ENCODE data around the gene ZNF888.

Gene ZNF888

GRCh38 chr19:52922841-52923777 lies at the start of gene ZNF888:
Gene ZNF888, minus strand, starts transcription at chr19:52923428. Its CDS starts 5,555 bp downstream, at chr19:52917873.
- H3K9me3 Mint-ChIP-seq: no peaks in the 10 kb centered on the region
- no peaks in the 10 kb centered on the region for H3K27me3 Mint-ChIP-seq (ENCODE audit: low read depth)
- peaks cover 23% of the 10 kb centered on the region for H3K4me1 Mint-ChIP-seq (ENCODE audit: low read depth)
- peaks cover 13% of the 10 kb centered on the region for H3K36me3 Mint-ChIP-seq (ENCODE audit: low read depth)
- H3K27ac Mint-ChIP-seq: peak within 1 kb of the TSS; percentile 84
- H3K4me3 Mint-ChIP-seq: peak within 1 kb of the TSS; percentile 89

DNA sequence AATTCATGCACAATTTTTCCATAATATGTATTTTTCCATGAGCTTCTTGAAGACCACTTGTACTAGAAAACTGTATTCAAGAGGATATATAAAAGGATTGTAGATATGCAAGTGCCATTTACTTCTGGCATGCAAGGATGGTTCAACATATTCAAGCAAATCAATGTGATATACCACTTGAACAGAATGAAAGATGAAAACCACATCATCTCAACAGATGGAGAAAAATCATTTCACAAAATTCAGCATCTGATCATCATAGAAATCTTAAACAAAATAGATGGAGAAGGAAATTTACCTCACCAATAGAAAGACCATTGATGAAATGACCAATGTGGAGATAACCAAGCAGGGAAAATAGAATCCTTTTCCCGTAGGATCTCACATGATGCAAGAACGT lies 44.5 kb upstream of the ZNF888 start:
- Mint-ChIP-seq H3K36me3 (ENCODE audit: low read depth) (peaks cover 13% of the 10 kb centered on the region), H3K27me3 (ENCODE audit: low read depth) (no peaks in the 10 kb centered on the region), H3K27ac (no peak overlapping the region), H3K9me3 (peaks cover 54% of the 10 kb centered on the region), H3K4me3 (no peak overlapping the region), H3K4me1 (ENCODE audit: low read depth) (peaks cover 9% of the 10 kb centered on the region)

- Mint-ChIP-seq H3K4me1 (ENCODE audit: low read depth) (peaks cover 26% of the 10 kb centered on the region), H3K27me3 (ENCODE audit: low read depth) (no peaks in the 10 kb centered on the region), H3K4me3 (peak overlapping the region; percentile 96), H3K9me3 (peaks cover 38% of the 10 kb centered on the region), H3K36me3 (ENCODE audit: low read depth) (peaks cover 31% of the 10 kb centered on the region), H3K27ac (peak overlapping the region; percentile 94)
These were observed 40.0 kb upstream of the ZNF888 start for GRCh38 chr19:52963247-52963618.

DNA sequence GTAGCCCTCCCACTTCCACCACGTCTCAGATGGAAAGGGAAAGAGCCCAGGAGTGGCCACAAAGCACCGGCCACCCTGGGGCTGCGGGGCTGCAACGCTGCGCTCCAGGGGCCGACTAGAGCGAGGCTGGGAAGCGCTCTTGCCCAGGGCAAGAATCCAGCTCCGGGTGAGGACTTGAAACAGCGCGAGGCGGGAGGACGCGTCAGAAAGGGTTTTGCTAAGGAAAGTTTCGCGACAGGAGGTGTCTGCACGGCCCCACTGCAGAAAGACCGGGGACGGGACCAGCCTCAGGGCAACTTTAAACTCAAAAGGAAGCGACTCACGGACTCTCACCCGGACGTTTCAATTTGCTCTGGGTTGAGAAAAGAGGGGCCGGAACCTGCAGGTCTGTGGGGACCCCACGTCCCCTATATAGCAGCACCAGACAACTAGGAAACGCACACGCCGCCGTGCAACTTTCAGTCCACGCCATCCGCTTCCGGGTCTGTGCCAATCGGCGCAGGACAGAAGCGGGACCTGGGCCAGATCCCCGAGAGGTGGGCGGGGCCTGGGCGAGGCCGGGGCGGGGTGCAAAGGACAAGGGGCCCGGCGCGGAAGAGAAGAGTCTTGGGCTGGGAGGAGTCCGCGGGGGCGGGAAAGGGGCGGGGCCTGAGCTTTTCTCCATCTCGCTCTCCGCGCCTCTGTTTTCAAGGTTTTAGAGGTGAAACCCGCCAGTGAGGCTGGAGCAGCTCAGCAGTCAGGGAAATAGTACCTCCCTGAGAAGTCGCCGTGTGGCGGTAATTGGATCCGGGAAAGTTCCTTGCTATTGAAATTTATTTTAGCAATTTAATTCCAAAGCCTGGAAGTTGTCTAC lies 39.4 kb upstream of the ZNF888 start, which contains the start of gene ZNF816:
Gene ZNF816, minus strand, starts transcription at position 488 of the 853 bp plus-strand sequence. CDS start 6,792 bp downstream, outside the sequence.
- peaks cover 40% of the 10 kb centered on the region for H3K9me3 Mint-ChIP-seq
- H3K4me3 Mint-ChIP-seq: peak within 1 kb of the TSS; percentile 96

DNA sequence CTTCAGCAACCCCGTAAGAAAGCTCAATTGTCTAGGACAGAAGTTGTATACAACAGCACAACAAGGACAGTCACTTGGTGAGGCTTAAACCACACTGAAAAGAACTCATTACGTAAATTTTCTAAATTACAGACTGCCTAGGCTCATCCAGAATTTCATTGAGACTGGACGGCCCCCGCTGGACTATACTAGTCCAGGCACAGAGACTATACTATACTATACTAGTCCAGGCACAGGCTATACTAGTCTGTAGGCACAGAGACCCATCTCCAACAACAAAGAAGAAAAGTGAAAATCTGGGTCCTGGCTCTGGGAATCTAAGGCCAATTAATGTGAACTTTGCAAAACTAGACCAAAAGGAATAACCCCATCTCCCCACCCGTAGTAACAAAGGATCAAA lies 38.8 kb upstream of the ZNF888 start:
- Mint-ChIP-seq H3K27me3 (ENCODE audit: low read depth) (no peaks in the 10 kb centered on the region), H3K4me3 (peak overlapping the region; percentile 96), H3K27ac (peak overlapping the region; percentile 94), H3K9me3 (peaks cover 40% of the 10 kb centered on the region), H3K4me1 (ENCODE audit: low read depth) (peaks cover 26% of the 10 kb centered on the region), H3K36me3 (ENCODE audit: low read depth) (peaks cover 41% of the 10 kb centered on the region)

More for the DNA sequence above, 39.4 kb upstream of the ZNF888 start, which contains the start of gene ZNF816:
- H3K27me3 Mint-ChIP-seq (ENCODE audit: low read depth): no peaks in the 10 kb centered on the region
- H3K4me1 Mint-ChIP-seq (ENCODE audit: low read depth): peaks cover 26% of the 10 kb centered on the region
- H3K36me3 Mint-ChIP-seq (ENCODE audit: low read depth): peaks cover 37% of the 10 kb centered on the region
- peak within 1 kb of the TSS; percentile 94 for H3K27ac Mint-ChIP-seq

DNA sequence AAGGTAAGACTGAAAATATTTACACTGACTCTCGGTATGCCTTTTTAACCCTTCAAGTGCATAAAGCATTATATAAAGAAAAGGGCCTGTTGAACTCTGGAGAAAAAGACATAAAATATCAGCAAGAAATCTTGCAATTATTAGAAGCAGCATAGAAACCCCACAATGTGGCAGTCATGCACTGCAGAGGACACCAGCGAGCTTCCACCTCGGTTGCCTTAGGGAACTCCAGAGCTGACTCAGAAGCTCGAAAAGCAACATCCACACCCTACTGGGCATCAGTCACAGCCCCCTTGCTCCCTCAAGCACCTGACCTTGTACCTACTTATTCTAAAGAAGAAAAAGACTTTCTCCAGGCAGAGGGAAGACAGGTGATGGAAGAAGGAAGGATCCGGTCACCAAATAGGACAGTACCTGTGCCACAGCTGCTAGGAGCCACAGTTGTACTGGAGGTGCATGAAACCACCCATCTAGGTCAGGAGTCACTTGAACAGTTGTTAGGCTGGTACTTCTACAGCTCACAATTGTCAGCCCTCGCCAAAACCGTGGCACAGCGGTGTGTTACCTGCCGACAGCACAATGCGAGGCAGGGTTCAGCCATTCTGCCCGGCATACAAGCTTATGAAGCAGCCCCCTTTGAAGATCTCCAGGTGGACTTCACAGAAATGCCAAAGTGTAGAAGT lies 36.5 kb upstream of the ZNF888 start:
- Mint-ChIP-seq H3K9me3 (peaks cover 54% of the 10 kb centered on the region), H3K4me1 (ENCODE audit: low read depth) (peaks cover 26% of the 10 kb centered on the region), H3K36me3 (ENCODE audit: low read depth) (peaks cover 62% of the 10 kb centered on the region), H3K4me3 (no peak overlapping the region), H3K27ac (no peak overlapping the region), H3K27me3 (ENCODE audit: low read depth) (no peaks in the 10 kb centered on the region)

DNA sequence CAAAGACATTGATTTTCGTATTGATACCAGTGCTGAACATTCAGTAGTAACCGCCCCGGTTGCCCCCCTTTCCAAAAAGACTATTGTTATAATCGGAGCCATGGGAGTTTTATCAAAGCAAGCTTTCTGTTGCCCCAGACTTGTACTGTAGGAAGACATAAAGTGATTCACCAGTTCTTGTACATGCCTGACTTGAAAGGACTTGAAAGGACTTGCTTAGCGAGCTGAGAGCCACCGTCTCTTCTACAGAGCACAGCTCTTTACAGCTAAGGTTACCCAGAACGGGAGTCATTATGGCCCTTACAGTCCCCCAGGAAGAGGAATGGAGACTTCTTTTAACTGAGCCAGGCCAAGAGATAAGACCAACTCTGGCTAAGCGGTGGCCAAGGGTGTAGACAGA lies 34.4 kb upstream of the ZNF888 start:
- H3K27me3 Mint-ChIP-seq (ENCODE audit: low read depth): no peaks in the 10 kb centered on the region
- peaks cover 60% of the 10 kb centered on the region for H3K9me3 Mint-ChIP-seq
- H3K4me3 Mint-ChIP-seq: no peak overlapping the region

GRCh38 chr19:52956917-52957316 lies 33.7 kb upstream of the ZNF888 start:
- Mint-ChIP-seq H3K4me1 (ENCODE audit: low read depth) (peaks cover 12% of the 10 kb centered on the region), H3K4me3 (no peak overlapping the region), H3K27ac (no peak overlapping the region), H3K9me3 (peaks cover 67% of the 10 kb centered on the region), H3K36me3 (ENCODE audit: low read depth) (peaks cover 77% of the 10 kb centered on the region), H3K27me3 (ENCODE audit: low read depth) (no peaks in the 10 kb centered on the region)

More for the DNA sequence above, 34.4 kb upstream of the ZNF888 start:
- Mint-ChIP-seq H3K36me3 (ENCODE audit: low read depth) (peaks cover 75% of the 10 kb centered on the region), H3K27ac (no peak overlapping the region), H3K4me1 (ENCODE audit: low read depth) (peaks cover 17% of the 10 kb centered on the region)

- Mint-ChIP-seq H3K9me3 (peaks cover 51% of the 10 kb centered on the region), H3K4me3 (no peak overlapping the region), H3K27me3 (ENCODE audit: low read depth) (no peaks in the 10 kb centered on the region), H3K4me1 (ENCODE audit: low read depth) (no peaks in the 10 kb centered on the region), H3K36me3 (ENCODE audit: low read depth) (peaks cover 48% of the 10 kb centered on the region), H3K27ac (no peak overlapping the region)
These were observed 26.2 kb upstream of the ZNF888 start for GRCh38 chr19:52949422-52949821.

DNA sequence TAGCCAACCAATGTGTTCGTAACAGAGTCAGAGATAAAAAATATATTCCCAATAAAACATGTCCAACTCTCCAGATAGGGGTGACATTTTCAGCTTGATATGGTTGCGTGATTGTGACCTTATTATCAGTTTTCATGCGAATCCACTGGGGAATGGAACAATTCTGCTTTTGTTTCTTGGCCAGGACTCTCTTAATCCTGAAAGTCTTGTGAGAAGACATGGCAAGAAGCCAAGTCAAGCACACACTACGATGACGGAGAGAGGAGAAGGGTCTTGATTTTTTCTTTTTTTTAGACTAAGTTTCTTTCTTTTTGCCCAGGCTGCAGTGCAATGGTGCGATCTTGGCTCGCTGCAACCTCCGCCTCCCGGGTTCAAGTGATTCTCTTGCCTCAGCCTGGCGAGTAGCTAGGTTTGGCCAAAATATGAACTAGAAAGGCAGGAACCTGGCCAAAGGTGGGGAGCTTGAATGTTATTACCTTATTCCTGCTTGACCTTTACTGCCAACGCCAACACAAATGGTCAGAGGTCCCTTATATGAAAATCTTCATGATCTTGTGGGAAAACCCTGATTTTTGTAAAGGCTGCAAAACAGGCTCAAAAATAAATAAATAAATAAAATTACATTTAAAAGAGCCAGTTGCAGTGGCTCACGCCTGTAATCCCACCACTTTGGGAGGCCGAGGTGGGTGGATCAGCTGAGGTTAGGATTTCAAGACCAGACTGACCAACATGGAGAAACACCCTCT lies 25.0 kb upstream of the ZNF888 start:
- Mint-ChIP-seq H3K4me3 (no peak overlapping the region), H3K9me3 (peaks cover 49% of the 10 kb centered on the region), H3K27ac (no peak overlapping the region), H3K36me3 (ENCODE audit: low read depth) (peaks cover 42% of the 10 kb centered on the region), H3K27me3 (ENCODE audit: low read depth) (no peaks in the 10 kb centered on the region), H3K4me1 (ENCODE audit: low read depth) (no peaks in the 10 kb centered on the region)

- Mint-ChIP-seq H3K4me1 (ENCODE audit: low read depth) (peaks cover 3% of the 10 kb centered on the region), H3K9me3 (peaks cover 38% of the 10 kb centered on the region), H3K27ac (no peak overlapping the region), H3K27me3 (ENCODE audit: low read depth) (no peaks in the 10 kb centered on the region), H3K36me3 (ENCODE audit: low read depth) (peaks cover 27% of the 10 kb centered on the region), H3K4me3 (no peak overlapping the region)
These were observed 23.4 kb upstream of the ZNF888 start for GRCh38 chr19:52946322-52947310.

GRCh38 chr19:52945652-52946321 lies 22.6 kb upstream of the ZNF888 start:
- peaks cover 20% of the 10 kb centered on the region for H3K36me3 Mint-ChIP-seq (ENCODE audit: low read depth)
- peaks cover 8% of the 10 kb centered on the region for H3K4me1 Mint-ChIP-seq (ENCODE audit: low read depth)
- H3K4me3 Mint-ChIP-seq: no peak overlapping the region
- no peaks in the 10 kb centered on the region for H3K27me3 Mint-ChIP-seq (ENCODE audit: low read depth)
- peaks cover 29% of the 10 kb centered on the region for H3K9me3 Mint-ChIP-seq
- no peak overlapping the region for H3K27ac Mint-ChIP-seq
